Panc1 (cell line): ENCODE data around the gene SEPTIN5. TPM values are rescaled to one million over a fixed set of nuclear protein-coding genes. Genes with fewer than 3 reads are reported as not detected.

Source experiments
- ATAC-seq: fragments of 200-7000 bp; cut with Tn5 transposase; 2 replicates; pipeline ENCODE4 v1.9.1; 2020; ENCODE audit warnings: mild to moderate bottlenecking, moderate library complexity
- BruUV-seq: library from RNA; stranded (reverse); fragments of 400-500 nt; replicated peaks from 2 replicates; lab custom pipeline; 2021; lab: Mats Ljungman, UMichigan
- CTCF ChIA-PET: fragments of 300-600 bp; sonication (Branson Sonifier 250); formaldehyde crosslinking; loops from one replicate; lab custom pipeline; 2022; ENCODE audit warnings: antibody characterized with exemption; lab: Charles Lee
- POLR2A ChIA-PET: fragments of 300-600 bp; sonication (Branson Sonifier 250); formaldehyde crosslinking; loops from one replicate; lab custom pipeline; 2022; ENCODE audit warnings: antibody characterized with exemption; lab: Charles Lee
- DNase-seq: peaks from one replicate; pipeline ENCODE4 v3.0.0-alpha.2; 2010; ENCODE audit warnings: low read depth, low spot score
- H3K27ac ChIP-seq: 2 replicates; pipeline ENCODE4 v1.5.1; 2011; ENCODE audit warnings: mild to moderate bottlenecking, low read length, inconsistent platforms
- H3K27me3 ChIP-seq: fragments of 200-500 bp; sonication (Bioruptor generic); 2 replicates; pipeline ENCODE4 v1.6.0; 2014; ENCODE audit warnings: low read length, inconsistent platforms; ENCODE audit not compliant: control insufficient read depth, insufficient read depth
- H3K36me3 ChIP-seq: fragments of 200-500 bp; sonication (Bioruptor generic); 2 replicates; pipeline ENCODE4 v1.5.1; 2014; ENCODE audit warnings: inconsistent platforms, mild to moderate bottlenecking, low read length, moderate library complexity; ENCODE audit not compliant: control insufficient read depth, insufficient read depth
- H3K4me1 ChIP-seq: 2 replicates; pipeline ENCODE4 v1.5.1; 2011; ENCODE audit warnings: inconsistent platforms, mild to moderate bottlenecking, low read length, moderate library complexity; ENCODE audit not compliant: control insufficient read depth, insufficient read depth
- H3K4me3 ChIP-seq, 2 experiments: 2 replicates each; pipeline ENCODE4 v1.5.1; 2011 to 2012; ENCODE audit warnings: low read depth in 2 of 2, low read length in 2 of 2, mild to moderate bottlenecking in 2 of 2, inconsistent platforms in 1 of 2, moderate library complexity in 1 of 2
- H3K9me3 ChIP-seq: fragments of 200-500 bp; sonication (Bioruptor generic); 2 replicates; pipeline ENCODE4 v1.5.1; 2014; ENCODE audit warnings: low read depth, mild to moderate bottlenecking, inconsistent platforms, low read length, moderate library complexity; ENCODE audit not compliant: control insufficient read depth, insufficient read depth
- CTCF ChIP-seq: fragments of 450-650 bp; IDR thresholded peaks from 2 replicates; pipeline ENCODE4 v1.5.1; 2017; ENCODE audit warnings: mild to moderate bottlenecking
- POLR2AphosphoS5 ChIP-seq: IDR thresholded peaks from 2 replicates; pipeline ENCODE4 v1.6.1; 2012; ENCODE audit warnings: mild to moderate bottlenecking, low read depth, low read length, moderate library complexity
- REST ChIP-seq, 2 experiments: IDR thresholded peaks; 2 replicates each; pipeline ENCODE4 v1.6.1; 2011 to 2012; ENCODE audit warnings: low read depth in 2 of 2, control low read depth in 1 of 2, low read length in 1 of 2, mild to moderate bottlenecking in 1 of 2, moderate library complexity in 1 of 2; ENCODE audit not compliant: insufficient read depth in 1 of 2
- SIN3A ChIP-seq: IDR thresholded peaks from 2 replicates; pipeline ENCODE4 v1.6.1; 2012; ENCODE audit warnings: low read depth, mild to moderate bottlenecking, low read length, moderate library complexity, borderline replicate concordance; ENCODE audit not compliant: insufficient read depth
- TCF7L2 ChIP-seq: IDR thresholded peaks from 2 replicates; pipeline ENCODE4 v1.6.1; 2011; ENCODE audit warnings: mild to moderate bottlenecking, low read depth, low read length, inconsistent platforms
- in situ Hi-C: cut with HindIII; loops from 2 replicates; pipeline ENCODE4 v1.10.0; 2016; ENCODE audit warnings: low sequenced_read_pairs, low pct_unique_long_range_greater_than_20kb
- intact Hi-C: fragments of 100-400 bp; cut with micrococcal nuclease; formaldehyde crosslinking; loops from one replicate; pipeline ENCODE4 v1.10.0; 2022; ENCODE audit not compliant: unreplicated experiment
- total RNA-seq: library from RNA; stranded (reverse); gene quantifications from one replicate; pipeline ENCODE4 v1.2.1, GENCODE V29; 2021; ENCODE audit not compliant: unreplicated experiment

Gene SEPTIN5
- total RNA-seq, 1 experiment from 2014 or later = 17.2 TPM

- ATAC-seq (no peak), DNase-seq (no peak)
- no peak overlapping the region for H3K27ac ChIP-seq
- in situ Hi-C loops = no loop called here
- no peaks in the 10 kb centered on the region for H3K27me3 ChIP-seq
- no peak overlapping the region for H3K4me3 ChIP-seq
- POLR2A ChIA-PET = no interaction called here
- CTCF ChIA-PET = interaction anchor here (0.8 kb wide), 1 partner anchor 19 kb away, joined by 3 read pairs; no protein-coding TSS in a partner anchor
- BruUV-seq = no TSS peak
- no peaks in the 10 kb centered on the region for H3K36me3 ChIP-seq
- H3K9me3 ChIP-seq = no peaks in the 10 kb centered on the region
- peaks cover 14% of the 10 kb centered on the region for H3K4me1 ChIP-seq
- TF ChIP-seq SIN3A = no peak
- TF ChIP-seq CTCF = no peak
- TF ChIP-seq REST (IDR thresholded peaks at IDR 0.05; ENCODE audit: insufficient read depth in 1 of 2, low read depth in 2 of 2, low read length in 1 of 2) = no peak
- TF ChIP-seq TCF7L2 = no peak
- TF ChIP-seq POLR2AphosphoS5 = no peak
- intact Hi-C loops = no loop called here
Measured at GRCh38 chr22:19748991-19749664, 34.8 kb downstream of the SEPTIN5 start.

GRCh38 chr22:19749876-19750275, 35.6 kb downstream of the SEPTIN5 start:
- Histone ChIP-seq H3K4me3 (no peak overlapping the region), H3K9me3 (no peaks in the 10 kb centered on the region), H3K4me1 (peaks cover 14% of the 10 kb centered on the region), H3K27ac (no peak overlapping the region), H3K36me3 (no peaks in the 10 kb centered on the region), H3K27me3 (no peaks in the 10 kb centered on the region)
- CTCF ChIA-PET = no interaction called here
- ATAC-seq = no peak
- in situ Hi-C loops = no loop called here
- intact Hi-C loops = no loop called here
- no peak for TF ChIP-seq CTCF
- TF ChIP-seq TCF7L2 = no peak
- no peak for TF ChIP-seq POLR2AphosphoS5
- no peak for TF ChIP-seq SIN3A
- no peak for TF ChIP-seq REST (IDR thresholded peaks at IDR 0.05; ENCODE audit: insufficient read depth in 1 of 2, low read depth in 2 of 2, low read length in 1 of 2)
- no TSS peak for BruUV-seq
- no peak for DNase-seq
- POLR2A ChIA-PET = no interaction called here
